CD4-positive, alpha-beta T cell treated with Interleukin-12 subunit alpha and Interleukin-12 subunit beta, for 1 hour (primary cell): ENCODE data around the gene INPP5A.

Experiments used
- DNase-seq: peaks from one replicate; pipeline ENCODE4 v3.0.0-alpha.2; 2020

Gene INPP5A

GRCh38 chr10:132616170-132616995 lies 78.8 kb downstream of the INPP5A start:
- DNase-seq, result peak; percentile 41

GRCh38 chr10:132616996-132617736 lies 79.6 kb downstream of the INPP5A start:
- DNase-seq, result no peak

GRCh38 chr10:132617737-132618052 lies 80.1 kb downstream of the INPP5A start:
- no peak for DNase-seq

- no peak for DNase-seq
Measured at GRCh38 chr10:132618158-132618919, 80.8 kb downstream of the INPP5A start.

- no peak for DNase-seq
Measured at GRCh38 chr10:132619927-132620326, 82.3 kb downstream of the INPP5A start.

- DNase-seq, result no peak
Measured at GRCh38 chr10:132624061-132624846, 86.7 kb downstream of the INPP5A start.

GRCh38 chr10:132624847-132625471 lies 87.4 kb downstream of the INPP5A start:
- DNase-seq, result no peak

- no peak for DNase-seq
Measured at GRCh38 chr10:132626019-132626760, 88.6 kb downstream of the INPP5A start.

GRCh38 chr10:132626761-132627665 lies 89.4 kb downstream of the INPP5A start:
- no peak for DNase-seq

GRCh38 chr10:132627666-132628531 lies 90.3 kb downstream of the INPP5A start:
- DNase-seq, result no peak

GRCh38 chr10:132628966-132629900 lies 91.6 kb downstream of the INPP5A start:
- no peak for DNase-seq

- no peak for DNase-seq
Measured at GRCh38 chr10:132630156-132630555, 92.6 kb downstream of the INPP5A start.

GRCh38 chr10:132630666-132631337 lies 93.2 kb downstream of the INPP5A start:
- no peak for DNase-seq

- DNase-seq, result no peak
Measured at GRCh38 chr10:132631338-132631735, 93.8 kb downstream of the INPP5A start.

GRCh38 chr10:132632091-132632561 lies 94.5 kb downstream of the INPP5A start:
- DNase-seq, result no peak

GRCh38 chr10:132632851-132633684 lies 95.5 kb downstream of the INPP5A start:
- DNase-seq, result no peak
